ENCODE measurements around the gene STEAP4.

GRCh38 chr7:88269586-88269985 is 37.1 kb downstream of the STEAP4 start:
- TF ChIP-seq CTCF (conservative IDR thresholded peaks at IDR 0.05 in 1 of 2, IDR thresholded peaks at IDR 0.05 in 1 of 2; ENCODE audit: low read depth in 1 of 2, low read length in 2 of 2) (no peak), EZH2 (IDR thresholded peaks at IDR 0.05; ENCODE audit: low read length, missing control alignments) (no peak)

Data from fibroblast of lung (primary cell).